ENCODE measurements around the gene IL5RA.

Gene IL5RA, protein sequence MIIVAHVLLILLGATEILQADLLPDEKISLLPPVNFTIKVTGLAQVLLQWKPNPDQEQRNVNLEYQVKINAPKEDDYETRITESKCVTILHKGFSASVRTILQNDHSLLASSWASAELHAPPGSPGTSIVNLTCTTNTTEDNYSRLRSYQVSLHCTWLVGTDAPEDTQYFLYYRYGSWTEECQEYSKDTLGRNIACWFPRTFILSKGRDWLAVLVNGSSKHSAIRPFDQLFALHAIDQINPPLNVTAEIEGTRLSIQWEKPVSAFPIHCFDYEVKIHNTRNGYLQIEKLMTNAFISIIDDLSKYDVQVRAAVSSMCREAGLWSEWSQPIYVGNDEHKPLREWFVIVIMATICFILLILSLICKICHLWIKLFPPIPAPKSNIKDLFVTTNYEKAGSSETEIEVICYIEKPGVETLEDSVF
- 0.68 to 4.7 (median 1.6) reads per million in 4 experiments for total RNA-seq

DNA sequence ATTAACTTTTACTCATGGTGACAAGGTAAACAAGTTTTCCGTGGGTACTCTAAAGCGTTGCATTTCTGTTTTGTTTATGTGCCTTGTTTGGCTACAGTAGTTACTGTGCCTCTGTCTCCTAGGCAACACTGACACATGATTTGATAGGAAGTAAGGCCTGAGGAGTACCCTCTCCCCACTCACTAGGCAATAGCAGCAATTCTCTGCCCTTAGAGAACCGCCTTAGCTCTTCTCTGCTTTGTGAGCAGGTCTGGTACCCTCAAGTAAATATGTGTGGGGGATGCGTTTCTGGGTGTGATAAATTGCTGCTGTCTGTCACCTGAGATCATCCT is at the start of gene IL5RA:
TSS of gene IL5RA (minus strand) at position 76 of the 332 bp plus-strand sequence. CDS start 5,390 bp downstream, outside the sequence.
- no peak for DNase-seq

DNA sequence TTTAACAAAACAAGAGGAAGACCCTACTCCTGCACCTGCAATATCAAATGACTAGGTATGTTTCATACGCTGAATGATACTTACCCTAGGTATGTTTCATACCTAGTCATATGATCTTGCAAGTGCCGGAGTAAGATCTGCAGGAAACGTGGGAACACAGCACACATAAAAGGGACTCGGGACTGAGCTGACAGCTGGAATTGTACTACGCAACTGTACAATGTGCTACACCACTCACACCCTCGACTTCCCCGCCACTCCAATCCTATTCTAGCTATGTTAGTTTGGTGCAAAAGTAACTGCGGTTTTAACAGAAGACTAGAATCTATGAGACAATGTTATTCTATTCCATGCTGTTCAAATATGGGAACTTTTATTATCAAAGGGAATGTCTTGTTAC is 47.3 kb upstream of the IL5RA start:
- no peak for DNase-seq

DNA sequence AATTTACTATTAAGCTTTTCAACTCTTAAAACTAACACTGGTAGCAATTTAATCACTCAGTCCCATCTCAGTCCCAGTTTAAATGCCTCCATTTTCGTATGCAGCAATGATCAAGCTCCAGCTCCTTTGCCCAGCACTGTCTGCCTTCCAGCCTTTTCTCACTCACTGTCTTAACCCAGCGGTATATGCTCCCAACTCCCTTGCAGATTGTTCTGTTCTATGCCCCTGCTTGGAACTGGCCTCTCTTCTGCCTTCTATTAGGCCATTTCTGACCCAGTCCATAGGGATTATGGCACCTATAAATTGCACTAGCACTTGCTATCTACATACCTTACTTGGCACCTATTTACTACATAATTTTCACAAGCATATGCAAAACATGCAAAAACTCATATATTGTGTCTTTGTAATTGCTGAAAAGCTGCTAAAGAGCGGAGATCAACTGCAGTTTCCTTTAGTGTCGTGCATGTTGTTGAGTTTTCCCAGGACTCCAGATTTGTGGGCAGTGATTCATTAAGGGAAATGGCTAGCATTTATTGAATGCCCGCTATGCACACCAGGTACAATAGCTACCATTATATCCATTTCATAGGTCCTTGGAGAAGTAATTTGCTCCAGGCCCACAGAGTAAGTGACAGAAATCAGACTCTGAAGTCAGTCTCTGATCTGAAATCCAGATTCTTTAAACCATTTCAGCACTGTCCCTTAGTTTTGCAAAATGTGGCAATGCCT is 44.9 kb upstream of the IL5RA start:
- no peak for DNase-seq

DNA sequence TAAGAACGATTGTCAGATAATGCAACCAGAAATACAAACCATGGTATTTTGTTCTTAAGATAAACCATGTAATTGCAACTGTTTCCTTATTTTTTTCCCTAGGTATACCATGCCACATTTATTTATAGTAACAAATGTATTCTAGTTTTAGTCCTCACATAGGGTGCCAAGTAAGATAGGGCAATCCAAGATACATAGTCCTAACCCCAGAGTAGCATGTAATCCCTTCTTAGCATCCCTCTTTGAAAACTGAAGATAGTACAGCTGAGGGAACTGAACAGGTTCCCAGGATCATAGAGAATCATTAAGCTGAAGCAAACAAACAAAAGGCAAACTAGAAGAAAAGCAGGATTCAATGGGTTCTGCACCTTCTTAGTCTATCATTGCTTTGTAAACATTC is 41.3 kb upstream of the IL5RA start:
- no peak for DNase-seq

DNA sequence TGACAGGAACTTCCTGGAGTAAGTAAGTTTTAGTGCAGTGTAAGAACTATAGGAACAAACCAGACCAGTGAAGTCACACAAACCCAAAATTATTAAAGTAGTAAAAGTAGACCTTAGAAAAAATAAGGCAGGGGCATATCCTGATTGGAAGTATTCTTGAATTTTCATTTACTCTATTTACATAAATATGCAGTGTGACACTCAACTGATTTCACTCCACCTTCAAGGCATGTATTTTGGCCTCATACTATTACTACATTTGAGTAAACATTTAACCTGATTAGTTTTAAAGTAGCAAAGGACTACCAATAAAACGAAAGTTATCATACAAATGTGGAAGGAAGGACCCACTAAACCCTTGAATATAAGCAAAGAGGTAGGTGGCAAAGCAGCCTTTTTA is 39.4 kb upstream of the IL5RA start:
- DNase-seq: no peak

DNA sequence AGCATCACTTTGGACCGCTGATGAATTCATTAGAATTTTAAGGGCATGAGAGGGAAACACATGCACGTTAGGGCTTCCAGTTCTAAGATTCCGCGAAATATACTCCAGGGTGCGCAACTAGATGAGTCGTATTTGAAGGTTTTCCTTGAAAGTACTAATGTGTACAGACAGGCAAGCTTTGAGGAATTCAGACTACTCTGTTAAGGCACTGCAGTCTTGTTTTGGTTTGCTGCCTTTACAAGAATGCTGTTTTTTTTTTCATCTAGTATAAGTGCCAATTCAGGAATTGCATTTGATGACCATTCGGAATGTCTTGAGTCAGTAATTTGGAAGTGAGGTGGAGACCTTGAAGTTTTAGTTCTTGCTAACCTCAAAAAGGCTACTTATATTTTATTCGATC is 35.7 kb upstream of the IL5RA start:
- DNase-seq: no peak

DNA sequence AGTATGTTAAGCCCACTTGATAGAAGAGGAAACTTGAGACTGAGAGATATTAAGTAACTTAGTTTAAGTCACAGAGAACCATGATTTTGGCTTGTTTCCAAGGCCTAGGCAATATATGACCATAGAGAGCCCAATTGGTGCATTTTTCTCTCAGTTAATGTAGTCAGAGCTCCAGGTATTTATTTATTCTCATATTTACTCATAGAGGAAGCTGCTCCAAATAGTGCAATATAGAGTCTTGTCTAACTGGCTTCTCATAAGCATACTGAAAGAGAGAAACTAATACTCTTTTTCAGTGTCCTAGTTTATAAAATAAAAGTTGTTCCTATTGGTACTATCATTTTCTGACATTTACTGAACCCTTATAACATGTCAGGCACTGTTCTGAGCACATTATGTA is 31.8 kb upstream of the IL5RA start:
- DNase-seq: no peak

DNA sequence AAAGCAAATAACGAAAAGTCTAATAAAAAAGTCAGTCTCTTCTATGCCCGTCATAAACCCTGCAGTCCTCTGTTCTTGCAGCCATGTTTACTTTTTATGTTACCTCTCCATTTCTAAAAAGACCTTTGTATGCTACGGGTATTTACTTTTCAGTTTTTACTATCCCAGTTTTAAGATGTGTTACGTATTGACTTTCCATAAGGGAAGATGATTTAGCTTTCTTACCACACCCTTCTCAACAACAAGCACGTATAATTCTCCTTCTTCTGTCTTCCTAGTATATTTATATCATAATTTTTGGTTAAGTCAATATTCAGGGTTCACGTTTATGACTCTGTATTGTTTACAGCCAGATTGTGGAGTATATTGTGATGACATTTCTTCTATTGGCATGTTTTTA is 27.4 kb upstream of the IL5RA start:
- no peak for DNase-seq

DNA sequence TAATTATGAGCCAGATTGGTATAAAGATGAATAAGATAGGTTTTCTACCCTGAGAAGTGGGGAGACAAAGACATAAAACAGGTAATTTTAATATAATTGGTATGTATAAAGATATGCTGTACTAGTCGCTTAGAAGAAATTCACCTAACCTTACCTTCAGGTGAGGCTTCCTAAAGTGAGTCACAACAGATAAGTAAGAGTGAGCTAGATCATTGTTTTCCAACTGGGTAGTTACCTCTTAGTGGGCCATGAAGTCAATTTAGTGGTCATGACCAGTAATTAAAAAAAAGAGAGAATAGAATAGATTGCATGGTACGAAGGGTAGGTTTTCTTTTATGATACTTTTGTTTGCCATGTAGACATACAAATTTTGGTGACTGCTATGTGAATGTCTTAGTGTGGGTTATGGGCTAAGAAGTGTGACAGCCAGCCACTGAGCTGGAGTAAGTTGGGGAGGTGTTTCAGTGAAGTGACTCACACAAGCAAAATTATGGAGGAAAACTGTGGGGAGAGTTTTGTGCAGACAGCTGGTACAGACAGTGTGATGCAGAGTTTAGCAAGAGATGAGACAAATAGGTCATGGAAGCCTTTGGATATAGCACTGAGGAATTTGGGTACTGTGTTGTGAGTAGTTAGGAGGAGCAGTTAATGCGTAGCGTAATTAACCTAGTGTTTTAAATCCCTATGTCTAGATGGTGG is 24.7 kb upstream of the IL5RA start:
- DNase-seq: no peak

DNA sequence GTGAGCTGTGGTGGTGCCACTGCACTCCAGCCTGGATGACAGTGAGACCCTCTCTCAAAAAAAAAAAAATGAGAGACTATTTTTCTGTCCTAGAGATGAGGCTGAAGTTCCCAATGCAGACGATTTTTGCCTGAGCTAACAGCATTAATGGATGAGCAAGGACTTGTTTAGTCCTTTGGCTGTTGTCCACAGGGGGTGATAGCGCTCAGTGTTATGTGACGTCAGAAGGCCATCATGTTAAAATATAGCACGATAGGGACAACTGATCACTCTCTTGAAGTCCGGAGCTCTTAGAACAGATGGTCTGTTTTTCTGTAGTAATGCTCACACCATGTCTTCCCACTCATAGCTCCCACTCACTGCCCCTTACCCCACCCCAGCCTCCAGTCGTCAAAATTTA is 23.3 kb upstream of the IL5RA start:
- no peak for DNase-seq

DNA sequence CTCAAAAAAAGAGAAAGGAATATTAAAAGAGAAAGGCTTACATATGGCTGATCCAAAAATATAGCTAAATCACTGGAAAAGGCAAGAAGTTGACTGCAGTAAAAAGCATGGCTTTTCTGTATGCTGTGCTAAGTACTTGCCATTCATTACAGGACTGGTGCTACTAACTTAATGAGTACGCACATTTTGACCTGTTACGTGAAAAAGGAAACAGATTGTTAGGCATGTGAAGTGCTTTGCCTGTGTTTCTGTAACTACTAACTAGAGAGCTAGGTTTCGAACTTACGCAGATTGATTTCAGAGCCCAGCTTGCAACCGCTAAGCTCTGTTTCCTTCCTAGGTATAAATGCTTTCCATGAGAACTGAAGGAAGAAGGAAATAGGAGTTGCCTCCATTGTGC is 19.4 kb upstream of the IL5RA start:
- DNase-seq: no peak

DNA sequence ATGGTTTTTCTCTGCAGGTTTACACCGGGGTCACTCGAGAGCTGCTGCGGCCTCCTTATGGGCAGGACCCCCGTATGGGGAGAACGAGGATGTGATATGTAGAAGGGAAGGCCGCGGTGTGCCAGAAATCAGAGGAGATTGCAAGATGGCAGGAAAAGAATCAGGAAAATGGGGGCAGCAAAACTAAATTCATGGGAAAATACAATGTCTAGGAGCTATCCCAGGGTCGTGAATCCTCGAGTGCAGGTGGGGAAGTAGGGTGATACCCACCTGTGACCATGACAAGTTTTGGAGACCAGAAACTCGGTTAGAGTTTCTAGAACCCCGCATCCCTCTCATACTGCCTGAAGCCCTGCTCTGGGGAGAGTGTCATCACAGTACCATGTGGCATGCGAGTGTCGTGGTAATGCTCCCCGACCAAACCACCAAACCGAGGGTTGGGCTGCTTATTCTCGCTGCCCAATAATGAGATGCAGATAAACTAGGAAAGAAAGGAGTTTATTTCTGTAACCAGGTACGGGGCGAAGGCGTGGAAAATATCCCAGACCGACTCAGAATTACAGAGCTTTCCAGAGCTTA is 17.3 kb upstream of the IL5RA start:
- DNase-seq: no peak

DNA sequence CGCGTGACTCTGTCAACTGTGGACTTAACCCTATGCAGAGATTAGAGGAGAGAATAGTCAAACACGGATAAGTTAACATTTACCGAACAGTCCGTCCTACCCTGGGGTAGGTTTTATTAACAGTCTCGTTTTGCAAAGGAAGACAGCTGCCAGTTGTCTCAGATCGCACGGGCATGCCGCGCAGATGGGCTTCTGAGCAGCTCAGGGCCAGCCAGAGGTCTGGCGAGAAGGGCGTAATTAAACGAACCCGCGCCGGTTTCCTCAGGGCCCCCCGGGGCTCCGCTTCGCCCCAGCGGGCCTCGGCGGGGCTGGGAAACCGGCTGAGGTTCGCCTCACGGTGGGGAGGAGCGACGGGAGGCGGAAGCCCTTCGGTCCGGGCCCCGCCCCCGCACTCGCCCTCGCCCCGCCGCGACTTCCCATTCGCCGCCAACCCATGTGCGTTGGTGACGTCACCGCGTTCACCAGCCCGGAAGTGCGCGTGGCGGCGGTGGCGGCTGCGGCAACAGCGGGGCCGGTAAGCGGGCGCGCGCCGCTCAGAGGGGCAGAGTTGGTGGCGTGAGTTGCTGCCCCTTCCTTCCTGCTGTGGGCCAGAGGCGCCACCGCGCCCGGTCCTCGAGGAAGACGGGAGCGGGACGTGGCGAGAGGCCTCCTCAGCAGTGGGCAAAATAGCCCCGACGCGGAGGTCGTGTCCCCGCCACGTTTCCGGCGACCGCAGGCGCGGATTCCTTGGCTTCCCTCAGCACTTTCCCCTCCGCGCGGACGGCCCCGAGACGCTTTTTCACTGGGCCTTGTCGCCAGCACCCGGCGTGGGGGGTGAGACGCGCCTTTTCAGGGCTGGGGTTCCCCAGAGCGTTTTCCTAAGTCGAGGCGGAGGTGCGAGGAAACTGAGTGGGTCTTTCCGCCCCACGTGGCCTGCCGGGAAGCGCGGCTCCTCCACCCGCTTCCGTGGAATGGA is 16.6 kb upstream of the IL5RA start, which contains the start of gene TRNT1:
TSS of gene TRNT1 (plus strand) at position 464 of the 955 bp plus-strand sequence. CDS start 2,101 bp downstream, outside the sequence.
- peak; percentile 89 for DNase-seq

DNA sequence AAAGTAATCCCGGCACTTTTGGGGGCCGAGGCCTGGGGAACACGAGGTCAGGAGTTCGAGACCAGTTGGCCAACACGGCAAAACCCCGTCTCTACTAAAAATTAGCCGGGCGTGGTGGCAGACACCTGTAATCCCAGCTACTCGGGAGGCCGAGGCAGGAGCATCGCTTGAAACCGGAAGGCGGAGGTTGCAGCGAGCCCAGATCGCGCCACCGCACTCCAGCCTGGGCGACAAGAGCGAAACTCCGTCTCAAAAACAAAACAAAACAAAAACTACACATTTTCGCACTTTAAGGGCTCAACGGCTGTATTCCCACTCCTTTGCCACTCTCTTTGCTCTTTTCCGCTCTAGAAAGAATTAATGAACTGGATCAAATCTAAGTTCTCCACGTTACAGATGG is 15.8 kb upstream of the IL5RA start:
- no peak for DNase-seq

DNA sequence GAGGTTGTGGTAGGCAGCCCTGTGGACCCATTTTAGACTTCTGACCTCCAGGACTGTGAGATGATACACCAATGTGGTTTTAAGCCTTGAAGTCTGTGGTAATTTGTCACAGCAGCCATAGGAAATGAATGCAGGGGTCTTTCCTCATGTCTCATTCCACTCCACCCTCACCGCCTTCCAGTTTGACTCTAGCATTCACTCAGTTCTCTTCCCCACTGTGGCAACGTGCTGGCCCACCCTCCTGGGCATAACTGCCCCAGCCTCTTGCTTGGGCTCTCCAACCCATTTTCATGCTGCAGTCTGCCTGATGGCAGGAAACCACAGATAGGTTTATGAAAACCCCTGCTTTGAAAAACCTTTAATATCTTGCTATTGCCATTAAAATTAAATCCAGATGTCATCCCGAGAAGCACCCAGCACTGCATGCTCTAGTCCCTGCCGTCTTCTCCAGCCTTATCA is 9.2 kb upstream of the IL5RA start:
- no peak for DNase-seq

DNA sequence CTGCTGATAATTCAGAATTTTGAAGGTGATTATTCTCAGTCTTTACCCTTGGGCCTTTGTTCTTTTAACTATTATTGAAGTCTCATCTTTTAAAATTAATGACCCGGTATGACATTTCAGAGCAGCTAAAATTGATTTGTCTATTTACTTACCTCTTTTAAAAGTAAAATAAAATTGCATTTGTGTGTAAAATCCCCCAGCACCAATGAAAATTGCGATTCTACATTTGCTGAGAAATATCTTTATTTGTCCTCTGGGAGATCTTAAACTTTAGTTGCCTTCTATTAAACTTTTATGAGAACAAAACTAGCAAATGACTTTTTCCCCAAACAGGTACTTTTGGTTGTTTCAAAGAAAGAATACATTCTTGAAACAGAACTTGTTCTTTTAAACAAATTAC is 7.5 kb upstream of the IL5RA start:
- DNase-seq: no peak

DNA sequence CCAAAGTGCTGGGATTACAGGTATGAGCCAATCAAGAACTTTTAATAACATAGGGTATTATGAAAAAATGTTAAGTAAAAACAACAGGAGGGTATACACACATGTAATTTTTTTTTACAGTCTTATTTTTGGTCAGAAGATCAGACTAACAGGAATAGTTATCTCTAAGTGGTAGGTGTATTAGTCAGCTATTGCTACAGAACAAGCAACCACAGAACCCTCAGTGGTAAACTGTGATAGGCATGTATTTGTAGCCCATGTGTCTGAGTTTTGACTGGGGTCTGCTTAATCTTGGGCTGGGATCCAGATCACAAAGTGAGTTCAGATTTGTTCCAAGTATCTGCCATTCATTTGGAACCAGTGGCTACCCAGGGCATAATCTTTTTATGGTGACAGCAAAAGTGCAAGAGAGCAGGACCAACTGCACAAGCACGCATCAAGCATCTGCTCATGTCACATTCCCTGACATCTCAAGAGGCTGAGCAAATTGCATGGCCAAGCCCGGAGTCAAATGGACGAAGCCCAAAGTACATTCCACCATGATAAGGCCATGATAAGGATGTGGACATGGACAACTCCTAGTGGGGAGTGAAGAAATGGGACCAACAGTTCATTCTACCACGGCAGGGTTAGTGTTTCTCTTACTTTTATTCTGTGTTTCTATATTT is 3.0 kb upstream of the IL5RA start:
- DNase-seq: no peak

DNA sequence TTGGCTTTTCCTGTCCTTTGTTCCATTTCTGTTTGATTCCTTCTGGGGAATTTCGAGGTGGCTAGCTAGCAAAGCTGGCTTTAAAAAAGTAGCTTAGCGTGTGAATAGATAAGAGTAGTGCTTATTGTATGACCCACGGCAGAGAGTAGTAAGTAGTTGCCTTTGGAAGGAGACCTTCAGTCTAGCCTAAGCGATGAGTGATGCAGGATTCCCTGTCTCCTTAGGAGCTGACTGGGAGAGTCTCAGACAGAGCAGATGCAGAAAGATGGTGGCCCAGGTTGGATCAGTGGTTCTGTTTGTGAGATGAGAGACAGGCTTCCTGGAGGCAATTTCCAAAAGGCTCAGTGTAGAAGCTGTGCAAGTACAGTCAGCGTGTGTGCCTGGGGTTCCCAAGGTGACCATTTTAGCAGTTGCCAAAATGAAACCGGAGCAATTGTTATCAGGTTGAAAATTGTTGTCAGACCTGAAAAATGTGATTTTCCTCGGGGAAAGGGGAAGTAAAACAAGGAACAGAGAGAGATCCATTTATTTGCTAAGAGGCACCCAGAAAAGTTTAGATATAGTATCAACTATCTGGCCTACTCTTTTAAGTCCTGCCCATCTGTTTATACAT is 681 bp upstream of the IL5RA start:
- no peak for DNase-seq

DNA sequence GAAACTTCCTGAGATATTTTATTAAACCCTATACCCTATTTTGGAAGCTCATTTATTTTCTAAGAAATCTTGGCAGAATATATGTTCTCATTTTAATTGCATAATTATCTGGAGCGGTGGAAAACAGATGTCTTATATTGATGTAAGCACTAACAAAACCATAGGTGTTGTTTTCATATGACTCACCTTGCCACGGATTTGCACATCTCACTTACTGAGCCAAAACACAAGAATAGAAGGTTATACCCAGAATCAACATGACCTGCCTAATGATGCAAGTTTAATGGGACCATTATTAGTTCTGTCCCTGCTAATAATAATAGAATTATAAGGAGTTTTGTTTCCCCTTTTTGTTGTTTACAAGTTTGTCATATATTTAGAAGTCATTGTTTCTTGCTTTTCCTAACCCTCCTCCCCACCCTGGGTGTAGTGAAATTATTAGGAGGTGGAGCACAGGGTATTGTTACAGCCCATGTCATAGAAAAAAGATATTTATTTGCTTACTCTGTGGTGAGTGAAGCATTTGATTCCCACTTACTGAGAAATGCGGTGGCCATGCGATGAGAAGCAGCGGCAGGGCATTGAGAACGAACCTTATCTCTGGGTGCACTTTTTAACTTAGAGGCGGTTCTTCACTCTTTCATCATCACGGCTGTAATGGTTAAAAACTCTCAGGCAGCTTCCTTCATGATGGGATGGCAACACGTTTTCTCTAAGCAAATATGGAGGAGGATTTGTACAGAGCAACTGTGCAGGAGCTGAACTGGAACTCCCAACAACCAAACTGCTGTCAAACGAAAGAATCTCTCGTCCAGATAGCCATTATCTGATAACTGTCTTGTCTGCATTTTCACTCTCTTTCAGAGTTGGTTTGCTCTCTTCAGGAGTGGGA is 521 bp downstream of the IL5RA start:
- no peak for DNase-seq

DNA sequence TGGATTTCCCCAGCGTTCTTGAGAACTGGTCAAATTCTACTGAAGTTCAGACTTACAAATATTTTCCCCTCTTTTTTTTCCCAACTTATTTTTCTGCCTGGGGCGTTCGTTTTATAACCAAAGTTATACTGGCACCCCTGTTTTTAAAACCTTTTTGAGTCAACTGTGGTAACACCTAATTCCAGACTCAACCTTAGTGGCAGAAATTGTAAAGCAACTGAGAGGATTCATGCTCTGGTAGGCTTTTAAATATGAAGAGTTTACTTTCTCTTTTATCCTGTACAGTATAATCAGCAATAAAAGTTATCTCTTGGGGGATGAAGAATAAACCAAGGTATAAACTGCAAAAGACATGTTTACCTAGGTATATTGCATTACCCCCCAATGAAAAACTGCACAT is 2.3 kb downstream of the IL5RA start:
- DNase-seq: no peak

Measured in effector CD8-positive, alpha-beta T cell (primary cell).